T-helper 17 cell (primary cell): ENCODE results near the gene SOCS7. TPM values are rescaled to one million over a fixed set of nuclear protein-coding genes. Genes with fewer than 3 reads are reported as not detected.

Source experiments
- ATAC-seq: fragments of 150-1000 bp; cut with Tn5 transposase; 2 replicates; pipeline ENCODE4 v1.10.0; 2021; ENCODE audit warnings: mild to moderate bottlenecking, moderate library complexity
- DNase-seq, 3 donors: peaks; one replicate each; pipeline versions ENCODE4 v3.0.0 to v3.0.0-alpha.2; 2020 to 2021
- H3K9me3 ChIP-seq: one replicate; pipeline ENCODE4 v1.7.0; 2013; ENCODE audit warnings: low read length, mild to moderate bottlenecking; ENCODE audit not compliant: control insufficient read depth, poor library complexity, severe bottlenecking
- H3K27ac Mint-ChIP-seq: one replicate; pipeline ENCODE4 v1.8.0; 2022; ENCODE audit warnings: mild to moderate bottlenecking, moderate library complexity, mixed read lengths
- H3K27me3 Mint-ChIP-seq: one replicate; pipeline ENCODE4 v1.8.0; 2022; ENCODE audit warnings: mixed read lengths
- H3K36me3 Mint-ChIP-seq: one replicate; pipeline ENCODE4 v1.8.0; 2022; ENCODE audit warnings: low read depth, mixed read lengths
- H3K4me1 Mint-ChIP-seq: one replicate; pipeline ENCODE4 v1.8.0; 2022; ENCODE audit warnings: mild to moderate bottlenecking, mixed read lengths
- H3K4me3 Mint-ChIP-seq: one replicate; pipeline ENCODE4 v1.8.0; 2022; ENCODE audit warnings: mild to moderate bottlenecking, moderate library complexity, mixed read lengths
- total RNA-seq, 4 donors: library from RNA in 2 of 4; stranded (reverse) in 2 of 4; gene quantifications; one replicate each; pipeline ENCODE4 v1.2.3 and lab custom pipeline; 2022 to 2026

SOCS7 gene
- total RNA-seq, 2 donors from 2014 or later = 15.5 to 18.7 TPM

- Mint-ChIP-seq H3K4me1 (peaks cover 2% of the 10 kb centered on the region), H3K36me3 (peaks cover 4% of the 10 kb centered on the region), H3K27me3 (peaks cover 20% of the 10 kb centered on the region), H3K4me3 (no peak overlapping the region), H3K27ac (no peak overlapping the region)
- no peak for DNase-seq
- ATAC-seq = no peak
- no peaks in the 10 kb centered on the region for H3K9me3 ChIP-seq
These were observed 58.6 kb downstream of the SOCS7 start for GRCh38 chr17:38410201-38410600.

- ATAC-seq (no peak), DNase-seq (no peak)
- Mint-ChIP-seq H3K27me3 (peaks cover 48% of the 10 kb centered on the region), H3K27ac (no peak overlapping the region), H3K4me3 (no peak overlapping the region), H3K36me3 (peaks cover 4% of the 10 kb centered on the region), H3K4me1 (peaks cover 3% of the 10 kb centered on the region)
- no peaks in the 10 kb centered on the region for H3K9me3 ChIP-seq
These were observed 63.9 kb downstream of the SOCS7 start for GRCh38 chr17:38415250-38416194.

GRCh38 chr17:38416840-38417209 lies 65.2 kb downstream of the SOCS7 start:
- no peak overlapping the region for H3K4me3 Mint-ChIP-seq
- no peak for ATAC-seq
- peaks cover 3% of the 10 kb centered on the region for H3K4me1 Mint-ChIP-seq
- H3K27ac Mint-ChIP-seq = no peak overlapping the region
- peaks cover 47% of the 10 kb centered on the region for H3K27me3 Mint-ChIP-seq
- DNase-seq = no peak
- H3K9me3 ChIP-seq = no peaks in the 10 kb centered on the region
- H3K36me3 Mint-ChIP-seq = peaks cover 4% of the 10 kb centered on the region

- Mint-ChIP-seq H3K27me3 (peaks cover 50% of the 10 kb centered on the region), H3K4me1 (peaks cover 3% of the 10 kb centered on the region), H3K36me3 (peaks cover 4% of the 10 kb centered on the region), H3K4me3 (no peak overlapping the region), H3K27ac (no peak overlapping the region)
- H3K9me3 ChIP-seq = no peaks in the 10 kb centered on the region
- ATAC-seq (no peak), DNase-seq (no peak)
These were observed 65.7 kb downstream of the SOCS7 start for GRCh38 chr17:38417210-38417951.

DNA sequence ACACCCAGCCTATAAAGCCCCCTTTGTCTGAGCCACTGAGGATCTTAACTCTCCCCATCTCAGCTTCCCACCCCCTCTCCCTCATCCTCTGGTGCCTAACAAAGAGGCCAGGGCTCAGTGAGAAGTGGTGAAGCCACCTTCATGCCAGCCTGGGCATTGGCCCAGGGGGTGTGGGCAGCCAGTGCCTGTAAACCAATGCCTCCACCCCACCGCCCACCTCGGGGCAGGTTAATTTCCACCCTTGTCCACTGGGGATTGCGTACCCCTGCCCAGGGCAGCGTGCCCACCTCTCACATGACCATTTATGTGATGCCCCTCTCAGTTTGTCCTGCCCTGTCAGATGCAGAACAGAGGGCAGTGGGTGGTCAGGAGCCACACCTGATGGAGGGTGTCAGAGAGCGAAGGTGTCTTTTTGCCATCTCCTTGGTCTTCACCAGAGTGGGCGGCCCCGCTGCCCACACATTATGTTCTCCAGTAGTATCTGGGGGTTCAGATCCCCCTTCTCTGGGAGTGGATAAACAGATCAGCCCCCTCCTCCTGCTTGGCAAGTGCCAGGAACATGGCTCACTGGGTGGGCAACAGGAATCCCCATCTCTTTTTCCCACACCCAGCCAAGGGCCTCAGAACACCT lies 66.5 kb downstream of the SOCS7 start:
- peaks cover 3% of the 10 kb centered on the region for H3K4me1 Mint-ChIP-seq
- ATAC-seq (no peak), DNase-seq (no peak)
- H3K9me3 ChIP-seq = no peaks in the 10 kb centered on the region
- H3K27me3 Mint-ChIP-seq = peaks cover 58% of the 10 kb centered on the region
- peaks cover 4% of the 10 kb centered on the region for H3K36me3 Mint-ChIP-seq
- H3K27ac Mint-ChIP-seq = no peak overlapping the region
- H3K4me3 Mint-ChIP-seq = no peak overlapping the region

- Mint-ChIP-seq H3K27me3 (peaks cover 65% of the 10 kb centered on the region), H3K27ac (no peak overlapping the region), H3K4me3 (peak overlapping the region; percentile 80), H3K4me1 (peaks cover 7% of the 10 kb centered on the region), H3K36me3 (peaks cover 4% of the 10 kb centered on the region)
- DNase-seq = no peak
- no peak for ATAC-seq
- H3K9me3 ChIP-seq = no peaks in the 10 kb centered on the region
These were observed 67.3 kb downstream of the SOCS7 start for GRCh38 chr17:38418693-38419507.

GRCh38 chr17:38419508-38419981 lies 67.9 kb downstream of the SOCS7 start:
- peaks cover 4% of the 10 kb centered on the region for H3K36me3 Mint-ChIP-seq
- H3K9me3 ChIP-seq = no peaks in the 10 kb centered on the region
- H3K27me3 Mint-ChIP-seq = peaks cover 68% of the 10 kb centered on the region
- H3K4me3 Mint-ChIP-seq = peak overlapping the region; percentile 63
- DNase-seq (no peak), ATAC-seq (no peak)
- H3K27ac Mint-ChIP-seq = no peak overlapping the region
- H3K4me1 Mint-ChIP-seq = peaks cover 7% of the 10 kb centered on the region

DNA sequence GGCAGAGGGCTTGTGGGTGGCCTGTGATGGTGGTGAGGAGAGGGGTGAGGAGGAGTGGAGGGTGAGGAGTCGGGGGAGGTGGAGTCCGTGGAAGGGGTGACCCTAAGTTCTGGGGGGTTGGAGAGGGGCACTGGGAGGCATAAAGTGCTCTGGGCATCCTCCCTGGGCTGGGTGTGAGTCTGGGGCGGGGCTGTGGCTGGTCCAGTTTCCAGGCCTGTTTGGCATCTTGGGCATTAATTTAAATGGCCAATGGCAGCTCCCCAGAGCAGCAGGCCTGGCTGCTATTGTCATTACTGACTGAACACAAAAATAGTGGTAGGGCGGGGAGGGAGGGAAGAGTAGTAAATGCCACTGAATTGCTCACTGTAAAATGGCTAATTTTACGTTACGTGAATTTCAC lies 68.9 kb downstream of the SOCS7 start:
- Mint-ChIP-seq H3K36me3 (peaks cover 4% of the 10 kb centered on the region), H3K4me3 (no peak overlapping the region), H3K4me1 (peaks cover 10% of the 10 kb centered on the region), H3K27me3 (peaks cover 77% of the 10 kb centered on the region), H3K27ac (no peak overlapping the region)
- H3K9me3 ChIP-seq = no peaks in the 10 kb centered on the region
- no peak for DNase-seq
- ATAC-seq = no peak

DNA sequence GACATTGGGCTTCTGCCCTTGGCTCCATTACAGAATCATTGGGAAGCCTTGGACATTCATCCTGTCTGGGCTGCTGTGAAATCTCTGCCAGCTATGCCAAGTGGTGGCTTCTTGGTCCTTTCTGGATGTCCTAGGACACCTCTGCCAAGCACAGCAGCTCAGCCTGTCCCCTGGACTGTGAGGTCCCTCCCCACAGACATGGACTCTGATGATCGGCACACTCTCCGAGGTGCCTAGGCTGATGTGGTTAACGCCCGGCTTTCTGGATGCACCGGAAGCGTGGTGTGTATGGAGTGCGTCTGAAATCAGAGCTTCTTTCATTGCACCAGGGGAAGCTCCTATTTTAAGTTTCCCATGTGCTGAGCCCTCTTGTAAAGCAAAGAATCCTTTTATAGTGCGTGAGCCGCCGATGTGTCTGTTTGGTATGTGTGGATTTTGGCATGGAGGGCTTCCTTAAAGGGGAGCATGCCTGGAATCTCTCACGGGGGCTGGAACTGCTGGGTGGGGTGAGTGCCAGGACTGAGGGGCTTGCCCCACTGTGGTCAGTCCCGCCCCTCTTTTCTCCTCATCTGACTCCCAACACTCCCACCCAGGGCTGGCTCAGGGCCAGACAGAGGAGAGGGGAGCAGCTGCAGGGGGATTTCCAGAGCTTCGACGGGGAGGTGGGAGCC lies 69.7 kb downstream of the SOCS7 start:
- ATAC-seq (no peak), DNase-seq (no peak)
- H3K27me3 Mint-ChIP-seq = peaks cover 78% of the 10 kb centered on the region
- H3K36me3 Mint-ChIP-seq = peaks cover 4% of the 10 kb centered on the region
- H3K9me3 ChIP-seq = no peaks in the 10 kb centered on the region
- H3K4me1 Mint-ChIP-seq = peaks cover 10% of the 10 kb centered on the region
- H3K4me3 Mint-ChIP-seq = no peak overlapping the region
- H3K27ac Mint-ChIP-seq = no peak overlapping the region

DNA sequence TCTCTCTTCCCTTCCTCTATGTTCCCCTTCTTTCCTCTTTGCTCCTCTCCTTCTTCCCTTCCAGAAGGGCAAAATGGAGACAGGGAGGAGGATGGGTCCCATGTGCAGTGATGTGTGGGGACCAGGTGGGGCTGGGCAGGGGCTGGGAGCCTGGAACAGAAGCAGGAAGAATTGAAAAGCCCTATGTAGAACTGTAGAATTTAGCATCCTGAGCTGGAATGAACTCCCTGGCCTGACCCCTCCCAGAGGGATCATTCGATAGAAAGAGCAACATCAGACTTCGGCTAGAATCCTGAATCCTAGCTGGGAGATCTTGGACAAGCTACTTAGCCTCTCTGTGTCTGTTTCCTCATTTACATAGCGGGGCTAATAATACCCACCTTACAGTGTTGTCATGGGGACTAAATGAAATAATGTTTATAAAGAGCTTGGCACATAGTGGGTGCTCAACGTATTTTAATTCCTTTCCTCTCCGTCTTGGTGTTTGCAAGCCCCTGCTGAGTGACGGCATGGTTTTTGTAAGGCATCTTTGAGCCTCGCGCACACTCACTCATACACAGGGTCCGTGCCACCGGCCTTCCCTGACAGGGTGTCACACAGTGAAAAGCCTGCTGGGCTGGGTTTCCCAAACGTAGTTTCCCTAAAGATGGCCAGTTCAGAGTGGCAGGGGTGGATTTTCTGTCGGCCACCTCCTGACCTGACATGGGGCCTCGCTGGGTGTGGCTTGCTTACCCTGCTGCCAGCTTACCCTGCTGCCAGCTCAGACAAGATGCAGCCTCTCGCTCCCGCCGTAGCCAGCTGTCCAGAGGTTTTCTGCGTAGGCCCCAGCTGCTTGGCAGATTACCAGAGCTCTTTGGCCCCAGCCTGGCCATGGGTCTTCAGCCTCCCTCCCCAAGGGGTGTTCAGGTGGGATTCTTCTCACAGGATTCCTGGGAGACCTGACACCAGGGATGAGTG lies 70.5 kb downstream of the SOCS7 start:
- peaks cover 4% of the 10 kb centered on the region for H3K36me3 Mint-ChIP-seq
- no peak overlapping the region for H3K4me3 Mint-ChIP-seq
- H3K27me3 Mint-ChIP-seq = peaks cover 73% of the 10 kb centered on the region

DNA sequence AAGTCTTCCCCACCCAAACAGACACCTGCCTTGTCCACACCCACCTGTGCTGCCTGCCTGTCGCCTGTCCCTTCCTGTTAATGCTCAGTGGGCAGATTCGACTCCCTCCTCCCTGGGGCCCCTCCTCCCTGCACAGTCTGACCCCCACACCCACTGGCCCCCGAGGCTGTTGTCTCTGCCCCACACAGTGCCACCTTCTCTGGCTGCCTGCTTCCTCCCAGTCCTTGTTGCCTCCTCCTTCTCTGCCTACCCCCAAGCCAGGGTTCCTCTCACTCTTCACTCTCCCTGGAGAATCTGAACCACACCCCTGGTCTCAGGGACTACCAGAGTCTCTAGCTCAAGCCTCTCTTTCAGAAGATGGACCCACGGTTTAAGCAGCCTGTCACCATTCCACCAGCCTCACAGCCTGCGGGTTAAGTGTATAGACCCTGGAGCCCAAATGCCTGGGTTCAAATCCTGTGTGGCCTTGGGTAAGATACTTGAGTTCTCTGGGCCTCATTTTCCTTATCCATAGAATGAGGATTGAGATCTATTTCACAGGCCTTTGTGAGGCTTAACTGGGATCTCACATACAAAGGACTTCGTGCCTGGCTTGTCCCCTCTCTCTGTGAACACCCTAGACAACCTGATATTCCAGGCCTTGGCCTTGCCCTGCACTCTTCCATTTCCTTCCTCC lies 72.8 kb downstream of the SOCS7 start:
- peaks cover 61% of the 10 kb centered on the region for H3K27me3 Mint-ChIP-seq
- ATAC-seq = no peak
- DNase-seq = no peak
- peaks cover 12% of the 10 kb centered on the region for H3K4me1 Mint-ChIP-seq
- H3K27ac Mint-ChIP-seq = no peak overlapping the region
- H3K36me3 Mint-ChIP-seq = peaks cover 2% of the 10 kb centered on the region
- H3K4me3 Mint-ChIP-seq = no peak overlapping the region
- H3K9me3 ChIP-seq = no peaks in the 10 kb centered on the region

More for the DNA sequence above, 70.5 kb downstream of the SOCS7 start:
- Mint-ChIP-seq H3K27ac (no peak overlapping the region), H3K4me1 (peaks cover 10% of the 10 kb centered on the region)
- H3K9me3 ChIP-seq = no peaks in the 10 kb centered on the region
- ATAC-seq (no peak), DNase-seq (no peak)
